Measurements from ENCODE around the gene ARID1B. TPM values are rescaled to one million over a fixed set of nuclear protein-coding genes. Genes with fewer than 3 reads are reported as not detected.

Gene ARID1B
- total RNA-seq, 2 donors from 2014 or later: 74.0 to 110 TPM

GRCh38 chr6:157032923-157033322, 255.7 kb downstream of the ARID1B start:
- H3K9ac ChIP-seq (ENCODE audit: extremely low read depth, low read length, poor library complexity, severe bottlenecking): no peak overlapping the region
- Mint-ChIP-seq H3K27ac (no peak overlapping the region), H3K4me1 (peaks cover 13% of the 10 kb centered on the region), H3K36me3 (ENCODE audit: low read depth) (peaks cover 4% of the 10 kb centered on the region), H3K27me3 (ENCODE audit: insufficient read depth) (no peaks in the 10 kb centered on the region), H3K4me3 (no peak overlapping the region), H3K9me3 (no peaks in the 10 kb centered on the region)
- no peaks in the 10 kb centered on the region for H3K27me3 ChIP-seq (ENCODE audit: control insufficient read depth, insufficient read depth, low read length, poor library complexity, severe bottlenecking)
- no peak overlapping the region for H3K27ac ChIP-seq (ENCODE audit: low read depth, low read length)
- no peaks in the 10 kb centered on the region for H3K9me3 ChIP-seq (ENCODE audit: control insufficient read depth, low read length)
- DNase-seq: no peak
- WGBS, 2 experiments (ENCODE audit: insufficient coverage in 1 of 2, insufficient read length in 1 of 2): 100% methylated on average over 1 to 2 of the region's 4 CpGs
- H3K4me1 ChIP-seq (ENCODE audit: control insufficient read depth, insufficient read depth, low read length): no peaks in the 10 kb centered on the region
- no peak for TF ChIP-seq CTCF (conservative IDR thresholded peaks at IDR 0.05)
- no peak overlapping the region for H3K4me3 ChIP-seq (ENCODE audit: low read length)
- H3K36me3 ChIP-seq (ENCODE audit: control insufficient read depth, insufficient read depth, low read length): no peaks in the 10 kb centered on the region

- WGBS, 2 experiments (ENCODE audit: insufficient coverage in 1 of 2, insufficient read length in 1 of 2): 74 to 75% methylated on average over 4 of the region's 5 CpGs
- peak overlapping the region; percentile 62 for H3K27ac Mint-ChIP-seq
- no peak for DNase-seq
- H3K27me3 Mint-ChIP-seq (ENCODE audit: insufficient read depth): no peaks in the 10 kb centered on the region
- no peak for TF ChIP-seq CTCF (conservative IDR thresholded peaks at IDR 0.05)
- Histone ChIP-seq H3K9me3 (ENCODE audit: control insufficient read depth, low read length) (no peaks in the 10 kb centered on the region), H3K4me3 (ENCODE audit: low read length) (no peak overlapping the region), H3K9ac (ENCODE audit: extremely low read depth, low read length, poor library complexity, severe bottlenecking) (no peak overlapping the region), H3K4me1 (ENCODE audit: control insufficient read depth, insufficient read depth, low read length) (no peaks in the 10 kb centered on the region), H3K36me3 (ENCODE audit: control insufficient read depth, insufficient read depth, low read length) (no peaks in the 10 kb centered on the region), H3K27me3 (ENCODE audit: control insufficient read depth, insufficient read depth, low read length, poor library complexity, severe bottlenecking) (no peaks in the 10 kb centered on the region), H3K27ac (ENCODE audit: low read depth, low read length) (no peak overlapping the region)
- peaks cover 13% of the 10 kb centered on the region for H3K4me1 Mint-ChIP-seq
- no peaks in the 10 kb centered on the region for H3K9me3 Mint-ChIP-seq
- H3K36me3 Mint-ChIP-seq (ENCODE audit: low read depth): peaks cover 4% of the 10 kb centered on the region
- H3K4me3 Mint-ChIP-seq: no peak overlapping the region
Observed at GRCh38 chr6:157033428-157034140, 256.4 kb downstream of the ARID1B start.

GRCh38 chr6:157034436-157035230, 257.5 kb downstream of the ARID1B start:
- H3K4me1 ChIP-seq (ENCODE audit: control insufficient read depth, insufficient read depth, low read length): no peaks in the 10 kb centered on the region
- H3K9me3 Mint-ChIP-seq: no peaks in the 10 kb centered on the region
- no peaks in the 10 kb centered on the region for H3K27me3 Mint-ChIP-seq (ENCODE audit: insufficient read depth)
- peak; percentile 82 for TF ChIP-seq CTCF (conservative IDR thresholded peaks at IDR 0.05)
- peaks cover 13% of the 10 kb centered on the region for H3K4me1 Mint-ChIP-seq
- H3K9ac ChIP-seq (ENCODE audit: extremely low read depth, low read length, poor library complexity, severe bottlenecking): no peak overlapping the region
- no peak overlapping the region for H3K4me3 ChIP-seq (ENCODE audit: low read length)
- no peaks in the 10 kb centered on the region for H3K27me3 ChIP-seq (ENCODE audit: control insufficient read depth, insufficient read depth, low read length, poor library complexity, severe bottlenecking)
- no peaks in the 10 kb centered on the region for H3K9me3 ChIP-seq (ENCODE audit: control insufficient read depth, low read length)
- H3K36me3 ChIP-seq (ENCODE audit: control insufficient read depth, insufficient read depth, low read length): no peaks in the 10 kb centered on the region
- H3K27ac ChIP-seq (ENCODE audit: low read depth, low read length): no peak overlapping the region
- DNase-seq: no peak
- WGBS, 2 experiments (ENCODE audit: insufficient coverage in 1 of 2, insufficient read length in 1 of 2): 47 to 49% methylated on average over 2 to 5 of the region's 6 CpGs
- H3K27ac Mint-ChIP-seq: no peak overlapping the region
- H3K36me3 Mint-ChIP-seq (ENCODE audit: low read depth): peaks cover under 1% of the 10 kb centered on the region
- H3K4me3 Mint-ChIP-seq: no peak overlapping the region

Data from endodermal cell (in vitro differentiated cells).